Measurements from ENCODE around the gene SPAAR.

- TF ChIP-seq, protein P1, sequence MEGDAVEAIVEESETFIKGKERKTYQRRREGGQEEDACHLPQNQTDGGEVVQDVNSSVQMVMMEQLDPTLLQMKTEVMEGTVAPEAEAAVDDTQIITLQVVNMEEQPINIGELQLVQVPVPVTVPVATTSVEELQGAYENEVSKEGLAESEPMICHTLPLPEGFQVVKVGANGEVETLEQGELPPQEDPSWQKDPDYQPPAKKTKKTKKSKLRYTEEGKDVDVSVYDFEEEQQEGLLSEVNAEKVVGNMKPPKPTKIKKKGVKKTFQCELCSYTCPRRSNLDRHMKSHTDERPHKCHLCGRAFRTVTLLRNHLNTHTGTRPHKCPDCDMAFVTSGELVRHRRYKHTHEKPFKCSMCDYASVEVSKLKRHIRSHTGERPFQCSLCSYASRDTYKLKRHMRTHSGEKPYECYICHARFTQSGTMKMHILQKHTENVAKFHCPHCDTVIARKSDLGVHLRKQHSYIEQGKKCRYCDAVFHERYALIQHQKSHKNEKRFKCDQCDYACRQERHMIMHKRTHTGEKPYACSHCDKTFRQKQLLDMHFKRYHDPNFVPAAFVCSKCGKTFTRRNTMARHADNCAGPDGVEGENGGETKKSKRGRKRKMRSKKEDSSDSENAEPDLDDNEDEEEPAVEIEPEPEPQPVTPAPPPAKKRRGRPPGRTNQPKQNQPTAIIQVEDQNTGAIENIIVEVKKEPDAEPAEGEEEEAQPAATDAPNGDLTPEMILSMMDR (IDR thresholded peaks at IDR 0.05), result no peak
- no peak for TF ChIP-seq POLR2AphosphoS5 (IDR thresholded peaks at IDR 0.05; ENCODE audit: low read depth, low read length)
- no peak for TF ChIP-seq REST (IDR thresholded peaks at IDR 0.05; ENCODE audit: insufficient read depth in 1 of 2, low read depth in 2 of 2, low read length in 1 of 2)
- TF ChIP-seq SIN3A (IDR thresholded peaks at IDR 0.05; ENCODE audit: borderline replicate concordance, insufficient read depth, low read depth, low read length), result no peak
- TF ChIP-seq TCF7L2 (IDR thresholded peaks at IDR 0.05; ENCODE audit: low read depth, low read length), result no peak
Measured at GRCh38 chr9:35909687-35910612, 660 bp downstream of the SPAAR start.

All from Panc1 (cell line).